Measurements from ENCODE around the gene LMO3. TPM values are rescaled to one million over a fixed set of nuclear protein-coding genes. Genes with fewer than 3 reads are reported as not detected.
A peak's percentile ranks its signal among the peaks of the same experiment; 100 is the strongest.

The LMO3 gene
- total and polyA plus RNA-seq, 2 donors (not counting 3 experiments of a cell fraction or from before 2014, with no cell fraction given) = not detected

- H3K9me3 ChIP-seq (replicated peaks; ENCODE audit: control insufficient read depth, insufficient read depth, low read length) = no peaks in the 10 kb centered on the region
- no peaks in the 10 kb centered on the region for H3K4me1 ChIP-seq (ENCODE audit: control insufficient read depth, extremely low read depth, insufficient read depth, low read length)
- peaks cover 21 to 43% of the 10 kb centered on the region in 2 experiments for H3K27me3 ChIP-seq (ENCODE audit: control insufficient read depth in 2 of 2, insufficient read depth in 2 of 2, low read length in 2 of 2)
- no TSS peak for BruUV-seq (replicated peaks)
- no peaks in the 10 kb centered on the region for H3K9me1 ChIP-seq (replicated peaks; ENCODE audit: control insufficient read depth, extremely low read depth, insufficient read depth, low read length)
- no peaks in the 10 kb centered on the region for H3K36me3 ChIP-seq (ENCODE audit: control insufficient read depth in 2 of 2, extremely low read depth in 1 of 2, insufficient read depth in 2 of 2, low read length in 2 of 2)
- no peaks in the 10 kb centered on the region for H3K79me2 ChIP-seq (ENCODE audit: control insufficient read depth, insufficient read depth, low read length)
- ChIA-PET POLR2A (no interaction called here), CTCF (no interaction called here)
- no peak for FAIRE-seq
- no peak overlapping the region for H2AFZ ChIP-seq (ENCODE audit: low read depth, low read length)
- H3K4me2 ChIP-seq (ENCODE audit: insufficient read depth, low read length) = peak overlapping the region; percentile 21
- no peak overlapping the region for H3K4me3 ChIP-seq (replicated peaks in 1 of 3; ENCODE audit: insufficient read depth in 1 of 3, low read depth in 1 of 3, low read length in 3 of 3)
- intact Hi-C loops (cut with micrococcal nuclease) (no loop called here), dilution Hi-C loops (cut with MboI; ENCODE audit: extremely low pct_ligation_motif_present, low sequenced_read_pairs) (no loop called here)
- H3K27ac ChIP-seq (ENCODE audit: insufficient read depth, low read depth, low read length) = no peak overlapping the region
- no peak for DNase-seq (ENCODE audit: low read depth, low spot score)
- no peak for TF ChIP-seq FOS (IDR thresholded peaks at IDR 0.05; ENCODE audit: borderline replicate concordance, insufficient read depth, low read length)
- no peak for TF ChIP-seq POLR2AphosphoS5 (IDR thresholded peaks at IDR 0.05; ENCODE audit: insufficient read depth, low read depth, low read length)
- no peak for TF ChIP-seq CTCF (IDR thresholded peaks at IDR 0.05; ENCODE audit: extremely low read depth in 1 of 2, insufficient read depth in 1 of 2, low read depth in 1 of 2, low read length in 2 of 2)
- no peaks in the 10 kb centered on the region for H4K20me1 ChIP-seq (replicated peaks; ENCODE audit: control insufficient read depth, extremely low read depth, insufficient read depth, low read length)
- no peak overlapping the region for H3K9ac ChIP-seq (replicated peaks; ENCODE audit: extremely low read depth, insufficient read depth, low read length)
These were observed 1.2 kb downstream of the LMO3 start for GRCh38 chr12:16604596-16605252.

GRCh38 chr12:16603916-16604575 is 1.9 kb downstream of the LMO3 start:
- Histone ChIP-seq H3K4me1 (ENCODE audit: control insufficient read depth, extremely low read depth, insufficient read depth, low read length) (no peaks in the 10 kb centered on the region), H3K4me2 (ENCODE audit: insufficient read depth, low read length) (no peak overlapping the region), H3K9ac (replicated peaks; ENCODE audit: extremely low read depth, insufficient read depth, low read length) (no peak overlapping the region), H3K79me2 (ENCODE audit: control insufficient read depth, insufficient read depth, low read length) (no peaks in the 10 kb centered on the region), H3K9me3 (replicated peaks; ENCODE audit: control insufficient read depth, insufficient read depth, low read length) (no peaks in the 10 kb centered on the region), H3K4me3 (replicated peaks in 1 of 3; ENCODE audit: insufficient read depth in 1 of 3, low read depth in 1 of 3, low read length in 3 of 3) (no peak overlapping the region), H3K36me3 (ENCODE audit: control insufficient read depth in 2 of 2, extremely low read depth in 1 of 2, insufficient read depth in 2 of 2, low read length in 2 of 2) (no peaks in the 10 kb centered on the region), H3K9me1 (replicated peaks; ENCODE audit: control insufficient read depth, extremely low read depth, insufficient read depth, low read length) (no peaks in the 10 kb centered on the region), H3K27ac (ENCODE audit: insufficient read depth, low read depth, low read length) (no peak overlapping the region), H4K20me1 (replicated peaks; ENCODE audit: control insufficient read depth, extremely low read depth, insufficient read depth, low read length) (no peaks in the 10 kb centered on the region), H3K27me3 (ENCODE audit: control insufficient read depth in 2 of 2, insufficient read depth in 2 of 2, low read length in 2 of 2) (peaks cover 18 to 40% of the 10 kb centered on the region in 2 experiments), H2AFZ (ENCODE audit: low read depth, low read length) (no peak overlapping the region)
- no peak for TF ChIP-seq FOS (IDR thresholded peaks at IDR 0.05; ENCODE audit: borderline replicate concordance, insufficient read depth, low read length)
- no peak for TF ChIP-seq EZH2 (IDR thresholded peaks at IDR 0.05; ENCODE audit: borderline replicate concordance, low read depth, low read length, severe bottlenecking)
- TF ChIP-seq POLR2A (IDR thresholded peaks at IDR 0.05; ENCODE audit: low read depth, low read length) = no peak
- TF ChIP-seq, protein P1, sequence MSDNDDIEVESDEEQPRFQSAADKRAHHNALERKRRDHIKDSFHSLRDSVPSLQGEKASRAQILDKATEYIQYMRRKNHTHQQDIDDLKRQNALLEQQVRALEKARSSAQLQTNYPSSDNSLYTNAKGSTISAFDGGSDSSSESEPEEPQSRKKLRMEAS (IDR thresholded peaks at IDR 0.05; ENCODE audit: insufficient read depth, insufficient read length) = no peak
- no peak for TF ChIP-seq CTCF (IDR thresholded peaks at IDR 0.05; ENCODE audit: extremely low read depth in 1 of 2, insufficient read depth in 1 of 2, low read depth in 1 of 2, low read length in 2 of 2)
- TF ChIP-seq POLR2AphosphoS5 (IDR thresholded peaks at IDR 0.05; ENCODE audit: insufficient read depth, low read depth, low read length) = no peak
- no peak for TF ChIP-seq GATA2 (IDR thresholded peaks at IDR 0.05; ENCODE audit: insufficient read depth, insufficient read length, low read depth, low read length)
- no peak for TF ChIP-seq MYC (IDR thresholded peaks at IDR 0.05; ENCODE audit: low read depth, low read length)
- no peak for TF ChIP-seq JUN (IDR thresholded peaks at IDR 0.05; ENCODE audit: borderline replicate concordance, insufficient read depth, insufficient read length, low read depth)
- ChIA-PET CTCF (no interaction called here), POLR2A (no interaction called here)
- FAIRE-seq (no peak), DNase-seq (ENCODE audit: low read depth, low spot score) (no peak)
- no TSS peak for BruUV-seq (replicated peaks)
- intact Hi-C loops (cut with micrococcal nuclease) = no loop called here
- dilution Hi-C loops (cut with MboI; ENCODE audit: extremely low pct_ligation_motif_present, low sequenced_read_pairs) = no loop called here

Data from endothelial cell of umbilical vein (primary cell).